ENCODE measurements around the gene ZNF20. TPM values are rescaled to one million over a fixed set of nuclear protein-coding genes. Genes with fewer than 3 reads are reported as not detected.
"Not testable (repeated sequence)": the region's sequence is repeated elsewhere in the genome, so short reads cannot be mapped to it uniquely, and the experiment has no call there.

The ZNF20 gene
- total and polyA plus RNA-seq, 4 donors, result 4.4 to 10.7 (median 7.6) TPM

DNA sequence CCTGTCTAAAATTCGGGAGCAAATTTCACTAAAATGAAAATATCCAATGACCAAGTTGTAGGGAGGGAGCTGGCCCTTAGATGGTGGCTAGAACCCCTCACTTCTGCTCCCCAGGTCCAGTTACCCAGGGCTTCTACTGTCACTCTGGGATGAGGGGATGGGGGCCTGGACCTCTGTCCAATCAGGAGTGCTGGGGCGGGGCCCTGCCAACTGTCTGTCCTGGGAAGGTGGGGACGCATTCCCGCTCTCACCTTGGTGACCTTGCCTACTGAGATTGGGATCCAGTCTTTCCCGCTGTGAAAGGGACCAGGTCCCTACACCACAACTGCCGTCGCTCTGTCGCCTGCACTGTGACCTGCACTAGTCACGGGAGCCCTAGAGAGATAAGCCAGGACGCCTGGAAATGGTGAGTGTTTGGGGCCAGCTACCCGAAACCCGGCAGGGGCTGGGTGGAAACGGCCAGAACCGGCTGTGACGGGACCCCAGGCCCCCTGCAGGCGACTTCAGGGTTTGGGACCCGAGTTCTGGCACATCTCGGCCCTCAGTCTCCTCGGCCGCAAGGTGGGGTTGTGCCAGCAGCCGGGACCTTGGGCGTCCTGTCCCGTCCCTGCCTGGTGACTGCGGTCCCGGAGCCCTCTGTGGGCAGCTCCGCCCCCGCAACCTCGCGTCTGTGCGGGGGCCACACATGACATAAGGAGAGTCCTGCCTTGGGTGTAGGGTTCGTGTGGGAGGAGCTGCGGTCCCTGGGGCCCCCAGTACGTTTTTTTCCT lies 22.8 kb downstream of the ZNF20 start:
- WGBS (ENCODE audit: insufficient coverage), result 86% methylated on average over 23 of the region's 33 CpGs
- Histone ChIP-seq H3K9me3 (ENCODE audit: control insufficient read depth, insufficient read depth, low read length) (no peaks in the 10 kb centered on the region), H3K4me1 (ENCODE audit: control insufficient read depth, insufficient read depth, low read length) (no peaks in the 10 kb centered on the region), H3K27ac (ENCODE audit: low read depth, low read length) (no peak overlapping the region), H3K36me3 (ENCODE audit: control insufficient read depth, insufficient read depth, low read length) (peaks cover 10% of the 10 kb centered on the region), H3K4me3 (ENCODE audit: low read depth, low read length) (no peak overlapping the region), H3K27me3 (ENCODE audit: control insufficient read depth, insufficient read depth, low read length) (no peaks in the 10 kb centered on the region)
- DNase-seq (ENCODE audit: low read depth in 4 of 6, low spot score in 6 of 6), result no peak

DNA sequence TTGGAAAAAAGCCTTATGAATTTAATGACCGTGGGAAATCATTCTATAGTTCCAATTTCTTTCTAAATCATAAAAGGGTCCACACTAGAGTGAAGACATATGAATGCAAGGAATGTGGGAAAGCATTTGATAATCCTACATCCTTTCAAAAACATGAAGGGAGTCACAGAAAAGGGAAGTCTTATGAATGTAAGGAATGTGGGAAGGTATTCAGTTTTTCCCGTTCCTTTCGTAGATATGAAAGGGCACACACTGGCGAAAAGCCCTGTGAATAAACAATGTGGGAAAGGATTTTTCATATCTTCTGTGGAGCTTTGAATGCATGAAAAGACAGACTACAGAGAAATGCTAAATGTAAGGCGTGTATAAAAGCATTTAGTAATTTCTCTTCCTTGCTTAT lies 27.0 kb downstream of the ZNF20 start:
- no peaks in the 10 kb centered on the region for H3K4me1 ChIP-seq (ENCODE audit: control insufficient read depth, insufficient read depth, low read length)
- whole genome bisulfite sequencing (ENCODE audit: insufficient coverage), result 87% methylated on average over 3 of the region's 5 CpGs
- H3K27ac ChIP-seq (ENCODE audit: low read depth, low read length), result no peak overlapping the region
- H3K27me3 ChIP-seq (ENCODE audit: control insufficient read depth, insufficient read depth, low read length), result no peaks in the 10 kb centered on the region
- peaks cover 2% of the 10 kb centered on the region for H3K9me3 ChIP-seq (ENCODE audit: control insufficient read depth, insufficient read depth, low read length)
- no peak overlapping the region for H3K4me3 ChIP-seq (ENCODE audit: low read depth, low read length)
- peaks cover 10% of the 10 kb centered on the region for H3K36me3 ChIP-seq (ENCODE audit: control insufficient read depth, insufficient read depth, low read length)
- DNase-seq (ENCODE audit: low read depth in 4 of 6, low spot score in 6 of 6), result no peak

DNA sequence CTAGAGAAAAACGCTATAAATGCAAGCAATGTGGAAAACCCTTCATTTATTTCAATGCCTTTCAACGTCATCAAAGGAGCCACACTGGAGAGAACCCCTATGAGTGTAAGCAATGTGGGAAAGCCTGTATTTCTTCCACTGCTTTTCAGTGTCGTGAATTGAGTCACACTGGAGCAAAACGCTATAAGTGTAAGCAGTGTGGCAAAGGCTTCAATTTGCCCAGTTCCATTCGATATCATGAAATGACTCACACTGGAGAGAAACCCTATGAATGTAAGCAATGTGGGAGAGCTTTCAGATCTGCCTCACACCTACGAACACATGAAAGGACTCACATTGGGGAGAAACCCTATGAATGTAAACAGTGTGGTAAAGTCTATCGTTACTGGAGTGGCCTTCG lies 27.4 kb downstream of the ZNF20 start:
- Histone ChIP-seq H3K4me3 (ENCODE audit: low read depth, low read length) (no peak overlapping the region), H3K27me3 (ENCODE audit: control insufficient read depth, insufficient read depth, low read length) (no peaks in the 10 kb centered on the region), H3K36me3 (ENCODE audit: control insufficient read depth, insufficient read depth, low read length) (peaks cover 10% of the 10 kb centered on the region), H3K27ac (ENCODE audit: low read depth, low read length) (no peak overlapping the region), H3K4me1 (ENCODE audit: control insufficient read depth, insufficient read depth, low read length) (no peaks in the 10 kb centered on the region), H3K9me3 (ENCODE audit: control insufficient read depth, insufficient read depth, low read length) (peaks cover 2% of the 10 kb centered on the region)
- DNase-seq (ENCODE audit: low read depth in 4 of 6, low spot score in 6 of 6), result no peak
- 94% methylated on average over 3 of the region's 8 CpGs for WGBS (ENCODE audit: insufficient coverage)

GRCh38 chr19:12111943-12112637 lies 28.1 kb downstream of the ZNF20 start:
- peaks cover 4% of the 10 kb centered on the region for H3K36me3 ChIP-seq (ENCODE audit: control insufficient read depth, insufficient read depth, low read length)
- 93% methylated on average over 5 of the region's 8 CpGs for WGBS (ENCODE audit: insufficient coverage)
- H3K27me3 ChIP-seq (ENCODE audit: control insufficient read depth, insufficient read depth, low read length), result no peaks in the 10 kb centered on the region

DNA sequence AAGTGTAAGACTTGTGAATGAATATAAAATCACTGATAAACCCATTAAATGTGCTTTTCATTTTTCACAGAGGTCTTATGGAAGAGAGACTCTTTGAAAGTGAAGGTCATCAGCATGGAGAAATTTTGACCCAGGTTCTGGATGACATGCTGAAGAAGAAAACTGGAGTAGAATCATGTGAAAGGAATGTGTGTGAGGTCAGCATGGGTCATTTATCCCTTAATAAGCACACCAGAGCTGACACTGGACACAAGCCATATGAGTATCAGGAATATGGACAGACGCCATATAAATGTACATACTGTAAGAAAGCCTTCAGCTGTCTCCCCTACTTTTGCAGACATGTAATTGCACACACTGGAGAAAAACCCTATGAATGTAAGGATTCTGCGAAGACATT lies 29.0 kb downstream of the ZNF20 start:
- H3K27me3 ChIP-seq (ENCODE audit: control insufficient read depth, insufficient read depth, low read length), result no peaks in the 10 kb centered on the region
- DNase-seq (ENCODE audit: low read depth in 4 of 6, low spot score in 6 of 6), result no peak
- H3K9me3 ChIP-seq (ENCODE audit: control insufficient read depth, insufficient read depth, low read length), result peaks cover 2% of the 10 kb centered on the region
- peaks cover 4% of the 10 kb centered on the region for H3K36me3 ChIP-seq (ENCODE audit: control insufficient read depth, insufficient read depth, low read length)
- no CpG with 5 or more reads among the region's 2 CpGs for WGBS (ENCODE audit: insufficient coverage)
- no peaks in the 10 kb centered on the region for H3K4me1 ChIP-seq (ENCODE audit: control insufficient read depth, insufficient read depth, low read length)
- H3K4me3 ChIP-seq (ENCODE audit: low read depth, low read length), result no peak overlapping the region
- no peak overlapping the region for H3K27ac ChIP-seq (ENCODE audit: low read depth, low read length)

More at GRCh38 chr19:12111943-12112637, 28.1 kb downstream of the ZNF20 start:
- DNase-seq (ENCODE audit: low read depth in 4 of 6, low spot score in 6 of 6), result no peak
- H3K4me1 ChIP-seq (ENCODE audit: control insufficient read depth, insufficient read depth, low read length), result no peaks in the 10 kb centered on the region
- no peak overlapping the region for H3K27ac ChIP-seq (ENCODE audit: low read depth, low read length)
- peaks cover 2% of the 10 kb centered on the region for H3K9me3 ChIP-seq (ENCODE audit: control insufficient read depth, insufficient read depth, low read length)
- no peak overlapping the region for H3K4me3 ChIP-seq (ENCODE audit: low read depth, low read length)

- DNase-seq (ENCODE audit: low read depth in 4 of 6, low spot score in 6 of 6); H3K4me1 ChIP-seq (ENCODE audit: control insufficient read depth, insufficient read depth, low read length); H3K9me3 ChIP-seq (ENCODE audit: control insufficient read depth, insufficient read depth, low read length); H3K27me3 ChIP-seq (ENCODE audit: control insufficient read depth, insufficient read depth, low read length); H3K27ac ChIP-seq (ENCODE audit: low read depth, low read length); H3K4me3 ChIP-seq (ENCODE audit: low read depth, low read length); H3K36me3 ChIP-seq (ENCODE audit: control insufficient read depth, insufficient read depth, low read length): not testable (repeated sequence)
- no CpG with 5 or more reads among the region's 4 CpGs for WGBS (ENCODE audit: insufficient coverage)
These were observed 36.2 kb downstream of the ZNF20 start for GRCh38 chr19:12103909-12104308.

DNA sequence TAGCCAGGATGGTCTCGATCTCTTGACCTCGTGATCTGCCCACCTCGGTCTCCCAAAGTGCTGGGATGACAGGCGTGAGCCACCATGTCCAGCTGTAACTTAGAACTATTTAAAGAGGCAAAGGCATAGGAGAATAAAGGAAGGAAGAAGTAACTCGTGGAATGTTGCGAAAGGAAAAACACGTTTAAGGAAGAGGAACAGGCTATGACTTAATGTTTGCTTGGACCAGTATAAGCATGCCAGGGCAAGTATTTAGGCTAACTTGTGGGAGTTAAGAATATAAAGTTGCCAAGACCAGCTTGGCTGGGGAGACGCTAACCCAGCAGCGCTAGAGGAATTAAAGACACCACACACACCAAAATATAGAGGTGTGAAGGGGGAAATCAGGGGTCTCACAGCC lies 42.1 kb downstream of the ZNF20 start:
- no peaks in the 10 kb centered on the region for H3K4me1 ChIP-seq (ENCODE audit: control insufficient read depth, insufficient read depth, low read length)
- peaks cover 4% of the 10 kb centered on the region for H3K36me3 ChIP-seq (ENCODE audit: control insufficient read depth, insufficient read depth, low read length)
- H3K4me3 ChIP-seq (ENCODE audit: low read depth, low read length), result no peak overlapping the region
- WGBS (ENCODE audit: insufficient coverage), result 89% methylated on average over 7 of the region's 9 CpGs
- no peak for DNase-seq (ENCODE audit: low read depth in 4 of 6, low spot score in 6 of 6)
- H3K27me3 ChIP-seq (ENCODE audit: control insufficient read depth, insufficient read depth, low read length), result no peaks in the 10 kb centered on the region
- H3K9me3 ChIP-seq (ENCODE audit: control insufficient read depth, insufficient read depth, low read length), result no peaks in the 10 kb centered on the region
- no peak overlapping the region for H3K27ac ChIP-seq (ENCODE audit: low read depth, low read length)

DNA sequence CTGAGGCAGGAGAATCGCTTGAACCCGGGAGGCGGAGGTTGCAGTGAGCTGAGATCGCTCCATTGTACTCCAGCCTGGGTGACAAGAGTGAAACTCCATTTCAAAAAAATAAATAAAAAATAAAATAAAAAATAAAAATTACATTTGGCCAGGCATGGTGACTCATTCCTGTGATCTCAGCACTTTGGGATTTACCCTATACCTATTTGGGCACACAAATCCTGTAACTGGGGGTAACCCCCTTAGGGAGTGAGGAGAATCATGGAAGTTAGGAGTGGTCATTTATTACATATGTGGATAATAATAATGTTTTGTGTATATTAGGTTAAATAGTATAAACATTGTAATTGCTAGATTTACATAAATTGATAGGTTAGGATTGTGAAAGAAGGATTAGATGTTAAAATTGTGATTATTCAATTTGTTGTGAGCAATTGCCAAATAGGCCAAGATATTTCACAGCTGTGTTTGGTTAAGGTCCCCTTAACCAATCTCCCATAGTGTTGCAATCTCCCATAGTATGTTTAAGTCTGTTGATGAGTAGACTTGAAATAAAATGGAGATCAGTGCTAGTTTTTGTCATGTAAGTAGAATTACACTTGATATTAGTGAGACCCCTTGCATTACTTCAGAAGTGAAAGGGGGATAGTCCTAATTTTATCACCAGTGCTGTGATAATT lies 44.9 kb downstream of the ZNF20 start:
- H3K27me3 ChIP-seq (ENCODE audit: control insufficient read depth, insufficient read depth, low read length), result no peaks in the 10 kb centered on the region
- WGBS (ENCODE audit: insufficient coverage), result no CpG with 5 or more reads among the region's 4 CpGs

DNA sequence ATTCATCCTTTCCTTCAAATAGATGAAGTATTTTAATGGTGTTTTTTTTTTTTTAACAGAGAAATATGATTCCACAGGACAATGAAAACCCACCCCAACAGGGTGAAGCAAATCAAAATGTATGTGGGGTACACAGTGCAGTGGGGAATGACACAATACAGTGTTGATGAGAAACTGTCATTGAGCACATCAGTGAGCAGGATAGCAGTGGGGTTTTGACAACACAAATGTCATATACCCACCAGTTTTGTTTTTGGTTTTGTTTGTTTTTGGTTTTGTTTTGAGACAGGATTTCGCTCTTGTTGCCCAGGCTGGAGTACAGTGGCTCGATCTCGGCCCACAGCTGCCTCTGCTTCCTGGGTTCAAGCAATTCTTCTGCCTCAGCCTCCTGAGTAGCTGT lies 46.4 kb downstream of the ZNF20 start:
- 100% methylated on average over 3 of the region's 3 CpGs for WGBS (ENCODE audit: insufficient coverage)

More for the DNA sequence above, 44.9 kb downstream of the ZNF20 start:
- peaks cover 19% of the 10 kb centered on the region for H3K4me1 ChIP-seq (ENCODE audit: control insufficient read depth, insufficient read depth, low read length)
- H3K9me3 ChIP-seq (ENCODE audit: control insufficient read depth, insufficient read depth, low read length), result no peaks in the 10 kb centered on the region
- H3K4me3 ChIP-seq (ENCODE audit: low read depth, low read length), result no peak overlapping the region
- H3K27ac ChIP-seq (ENCODE audit: low read depth, low read length), result no peak overlapping the region
- DNase-seq (ENCODE audit: low read depth in 4 of 6, low spot score in 6 of 6), result no peak
- peaks cover 4% of the 10 kb centered on the region for H3K36me3 ChIP-seq (ENCODE audit: control insufficient read depth, insufficient read depth, low read length)

More for the DNA sequence above, 46.4 kb downstream of the ZNF20 start:
- Histone ChIP-seq H3K36me3 (ENCODE audit: control insufficient read depth, insufficient read depth, low read length) (peaks cover 4% of the 10 kb centered on the region), H3K9me3 (ENCODE audit: control insufficient read depth, insufficient read depth, low read length) (no peaks in the 10 kb centered on the region), H3K27me3 (ENCODE audit: control insufficient read depth, insufficient read depth, low read length) (no peaks in the 10 kb centered on the region), H3K4me3 (ENCODE audit: low read depth, low read length) (no peak overlapping the region), H3K4me1 (ENCODE audit: control insufficient read depth, insufficient read depth, low read length) (peaks cover 19% of the 10 kb centered on the region), H3K27ac (ENCODE audit: low read depth, low read length) (no peak overlapping the region)
- DNase-seq (ENCODE audit: low read depth in 4 of 6, low spot score in 6 of 6), result no peak

Data from spinal cord (tissue), 10 donors.